SK-N-SH (cell line): ENCODE results near the gene GABRR1. TPM values are rescaled to one million over a fixed set of nuclear protein-coding genes. Genes with fewer than 3 reads are reported as not detected.

Experiments used
- CTCF ChIA-PET: fragments of 300-600, 350-600 bp; formaldehyde crosslinking; extraction: SDS; loops from one replicate; lab custom pipeline; 2021; lab: Yijun Ruan, JAX
- POLR2A ChIA-PET: fragments of 350-600 bp; sonication (Branson Sonifier 250); formaldehyde crosslinking; extraction: SDS; loops from one replicate; lab custom pipeline; 2020; ENCODE audit warnings: antibody characterized with exemption, inconsistent platforms; lab: Yijun Ruan, JAX
- DNase-seq: peaks from one replicate; pipeline ENCODE4 v3.0.0; 2012
- H2AFZ ChIP-seq: fragments of 200-600 bp; sonication (generic); 2 replicates; pipeline ENCODE4 v1.8.1; 2016; ENCODE audit warnings: antibody characterized with exemption, mild to moderate bottlenecking, low read depth
- H3F3A ChIP-seq: fragments of 200-600 bp; sonication (generic); replicated peaks from 2 replicates; pipeline ENCODE3; 2016; ENCODE audit warnings: antibody characterized with exemption, mild to moderate bottlenecking; ENCODE audit not compliant: insufficient read depth
- H3K27ac ChIP-seq, 2 experiments: fragments of 200-500 bp in 1 of 2; fragments of 200-600 bp in 1 of 2; sonication (Bioruptor generic) in 1 of 2; sonication (generic), shearing (Covaris generic) in 1 of 2; 2 replicates each; pipeline versions ENCODE4 v1.5.1 to v1.6.1; 2014 to 2016; ENCODE audit warnings: low read depth in 2 of 2, inconsistent platforms in 1 of 2, low read length in 1 of 2, mild to moderate bottlenecking in 1 of 2, mixed read lengths in 1 of 2
- H3K27me3 ChIP-seq: fragments of 200-600 bp; sonication (generic), shearing (Covaris generic); 2 replicates; pipeline ENCODE4 v1.6.1; 2016; ENCODE audit warnings: mixed run types; ENCODE audit not compliant: insufficient read depth
- H3K36me3 ChIP-seq, 2 experiments: fragments of 200-500 bp in 1 of 2; fragments of 200-600 bp in 1 of 2; sonication (Bioruptor generic) in 1 of 2; sonication (generic) in 1 of 2; replicated peaks in 1 of 2; 2 replicates each; pipeline versions ENCODE3 to v1.5.1; 2014 to 2016; ENCODE audit warnings: low read length in 1 of 2, mild to moderate bottlenecking in 1 of 2; ENCODE audit not compliant: insufficient read depth in 2 of 2, control insufficient read depth in 1 of 2
- H3K4me1 ChIP-seq, 2 experiments: fragments of 200-500 bp in 1 of 2; fragments of 200-600 bp in 1 of 2; sonication (Bioruptor generic) in 1 of 2; sonication (generic), shearing (Covaris generic) in 1 of 2; 2 replicates each; pipeline versions ENCODE4 v1.5.1 to v1.6.1; 2014 to 2016; ENCODE audit warnings: low read depth in 1 of 2, low read length in 1 of 2, mixed run types in 1 of 2; ENCODE audit not compliant: insufficient read depth in 2 of 2, control insufficient read depth in 1 of 2
- H3K4me2 ChIP-seq: fragments of 200-600 bp; sonication (generic), shearing (Covaris generic); 2 replicates; pipeline ENCODE4 v1.6.1; 2017; ENCODE audit warnings: mixed run types
- H3K4me3 ChIP-seq, 2 experiments: fragments of 200-500 bp in 1 of 2; fragments of 200-600 bp in 1 of 2; sonication (Bioruptor generic) in 1 of 2; sonication (generic), shearing (Covaris generic) in 1 of 2; 2 replicates each; pipeline versions ENCODE4 v1.5.1 to v1.8.1; 2014 to 2016; ENCODE audit warnings: low read depth in 2 of 2, inconsistent platforms in 1 of 2, low read length in 1 of 2, mild to moderate bottlenecking in 1 of 2, mixed read lengths in 1 of 2, moderate library complexity in 1 of 2
- H3K79me2 ChIP-seq: fragments of 200-600 bp; sonication (generic); 2 replicates; pipeline ENCODE4 v1.8.1; 2017; ENCODE audit warnings: mild to moderate bottlenecking; ENCODE audit not compliant: insufficient read depth
- H3K9ac ChIP-seq: fragments of 200-600 bp; sonication (generic); 2 replicates; pipeline ENCODE4 v1.6.1; 2017; ENCODE audit warnings: mixed run types
- H3K9me2 ChIP-seq: fragments of 200-600 bp; sonication (generic); 2 replicates; pipeline ENCODE4 v1.6.1; 2017; ENCODE audit warnings: mixed run types
- H3K9me3 ChIP-seq: fragments of 200-600 bp; sonication (generic); 2 replicates; pipeline ENCODE4 v1.6.1; 2017; ENCODE audit warnings: mixed run types, mild to moderate bottlenecking, moderate library complexity
- H4K20me1 ChIP-seq: fragments of 200-600 bp; sonication (generic); 2 replicates; pipeline ENCODE4 v1.6.1; 2017; ENCODE audit warnings: mild to moderate bottlenecking, mixed run types; ENCODE audit not compliant: insufficient read depth
- GABPA ChIP-seq: IDR thresholded peaks from 2 replicates; pipeline ENCODE4 v1.4.0; 2012; ENCODE audit warnings: low read depth, mild to moderate bottlenecking
- MAX ChIP-seq: IDR thresholded peaks from 2 replicates; pipeline ENCODE4 v1.4.0; 2012; ENCODE audit warnings: low read depth
- MEF2A ChIP-seq: IDR thresholded peaks from 2 replicates; pipeline ENCODE4 v1.4.0; 2012; ENCODE audit warnings: low read depth, borderline replicate concordance
- MXI1 ChIP-seq: IDR thresholded peaks from 2 replicates; pipeline ENCODE4 v1.6.1; 2012; ENCODE audit warnings: mild to moderate bottlenecking, low read depth, low read length, improper control_type of control experiment
- NFIC ChIP-seq: IDR thresholded peaks from 2 replicates; pipeline ENCODE4 v1.4.0; 2012; ENCODE audit warnings: borderline replicate concordance
- NRF1 ChIP-seq: IDR thresholded peaks from 2 replicates; pipeline ENCODE4 v1.6.1; 2012; ENCODE audit warnings: low read depth, mild to moderate bottlenecking, low read length
- POLR2AphosphoS5 ChIP-seq: IDR thresholded peaks from 2 replicates; pipeline ENCODE4 v1.6.1; 2012; ENCODE audit warnings: low read depth, low read length
- RCOR1 ChIP-seq: fragments of 150-350 bp; IDR thresholded peaks from 2 replicates; pipeline ENCODE4 v1.6.1; 2017; ENCODE audit warnings: antibody characterized with exemption, low read length
- REST ChIP-seq: IDR thresholded peaks from 2 replicates; pipeline ENCODE4 v1.6.1; 2012; ENCODE audit warnings: mild to moderate bottlenecking, low read depth, low read length, moderate library complexity
- RFX5 ChIP-seq: IDR thresholded peaks from 2 replicates; pipeline ENCODE4 v1.6.1; 2012; ENCODE audit warnings: mild to moderate bottlenecking, improper control_type of control experiment, low read length
- RXRA ChIP-seq: IDR thresholded peaks from 2 replicates; pipeline ENCODE4 v1.4.0; 2012; ENCODE audit warnings: low read depth, mild to moderate bottlenecking, borderline replicate concordance
- TAF1 ChIP-seq: IDR thresholded peaks from 2 replicates; pipeline ENCODE4 v1.6.1; 2012; ENCODE audit warnings: low read depth, mild to moderate bottlenecking, low read length, moderate library complexity, borderline replicate concordance
- TEAD4 ChIP-seq: IDR thresholded peaks from 2 replicates; pipeline ENCODE4 v1.4.0; 2012; ENCODE audit warnings: mild to moderate bottlenecking, borderline replicate concordance; ENCODE audit not compliant: insufficient read depth
- WGBS: methylation state at CpG from one replicate; pipeline ENCODE4 v1.1.6; 2017; ENCODE audit warnings: low lambda C conversion rate; 5-methylcytosine and 5-hydroxymethylcytosine counted together
- polyA plus RNA-seq, 3 experiments: library from polyadenylated mRNA; depleted of rRNA; stranded (reverse); fragments of >200 nt; gene quantifications; 2 replicates each; pipeline ENCODE4 v1.2.3, GENCODE V29; 2012
- TF ChIP-seq, protein P1 (sequence below): fragments of 150-350 bp; IDR thresholded peaks from 2 replicates; pipeline ENCODE4 v1.6.1; 2016; ENCODE audit warnings: mild to moderate bottlenecking, low read depth, low read length
- TF ChIP-seq, protein P2 (sequence below): fragments of 200-600 bp; sonication (generic); IDR thresholded peaks from 2 replicates; pipeline ENCODE4 v1.6.1; 2017; ENCODE audit warnings: antibody characterized with exemption, mild to moderate bottlenecking, moderate library complexity
- TF ChIP-seq, protein P3 (sequence below): IDR thresholded peaks from 2 replicates; pipeline ENCODE4 v1.4.0; 2012; ENCODE audit warnings: low read depth, borderline replicate concordance

The GABRR1 gene
- polyA plus RNA-seq, 1 of the 3 experiments (the other 2 are of a cell fraction): not detected

DNA sequence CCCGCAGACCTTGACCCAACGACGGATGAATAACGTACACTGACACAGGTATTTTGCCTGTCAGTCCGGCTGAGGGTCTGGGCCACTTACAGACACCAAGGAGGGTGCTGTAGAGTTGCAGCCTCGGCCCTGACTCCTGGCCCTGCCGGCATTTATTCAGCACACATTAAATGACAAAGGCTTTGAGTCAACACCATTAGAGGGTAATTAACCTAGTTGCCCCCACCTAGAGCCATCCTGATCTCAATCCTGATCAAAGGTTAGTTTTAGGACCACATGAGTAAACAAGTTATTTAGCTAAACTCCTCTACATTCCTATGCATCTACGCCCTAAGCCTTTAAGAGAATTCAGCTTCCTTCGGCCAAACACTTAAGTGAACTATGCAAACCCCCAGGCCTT, 83.2 kb downstream of the GABRR1 start:
- no peaks in the 10 kb centered on the region for H3K36me3 ChIP-seq
- CTCF ChIA-PET: interaction anchor here (0.6 to 2.0 kb wide), 5 partner anchors 11 to 238 kb away, joined by 3 to 6 read pairs (median 4); no protein-coding TSS in a partner anchor
- no peaks in the 10 kb centered on the region for H3K79me2 ChIP-seq
- H3K27me3 ChIP-seq: no peaks in the 10 kb centered on the region
- no peak overlapping the region for H3K4me2 ChIP-seq
- no peak overlapping the region for H3K4me3 ChIP-seq
- POLR2A ChIA-PET: no interaction called here
- no peak overlapping the region for H3K27ac ChIP-seq
- H3K9me2 ChIP-seq: no peaks in the 10 kb centered on the region
- H3K9me3 ChIP-seq: no peaks in the 10 kb centered on the region
- TF ChIP-seq NRF1 (no peak), RCOR1 (no peak), MAX (no peak), POLR2AphosphoS5 (no peak), RFX5 (no peak), GABPA (no peak), MEF2A (no peak), MXI1 (no peak), RXRA (no peak), REST (no peak), TEAD4 (no peak), TAF1 (no peak), NFIC (no peak)
- TF ChIP-seq, protein P1, sequence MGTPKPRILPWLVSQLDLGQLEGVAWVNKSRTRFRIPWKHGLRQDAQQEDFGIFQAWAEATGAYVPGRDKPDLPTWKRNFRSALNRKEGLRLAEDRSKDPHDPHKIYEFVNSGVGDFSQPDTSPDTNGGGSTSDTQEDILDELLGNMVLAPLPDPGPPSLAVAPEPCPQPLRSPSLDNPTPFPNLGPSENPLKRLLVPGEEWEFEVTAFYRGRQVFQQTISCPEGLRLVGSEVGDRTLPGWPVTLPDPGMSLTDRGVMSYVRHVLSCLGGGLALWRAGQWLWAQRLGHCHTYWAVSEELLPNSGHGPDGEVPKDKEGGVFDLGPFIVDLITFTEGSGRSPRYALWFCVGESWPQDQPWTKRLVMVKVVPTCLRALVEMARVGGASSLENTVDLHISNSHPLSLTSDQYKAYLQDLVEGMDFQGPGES: no peak
- TF ChIP-seq, protein P2, sequence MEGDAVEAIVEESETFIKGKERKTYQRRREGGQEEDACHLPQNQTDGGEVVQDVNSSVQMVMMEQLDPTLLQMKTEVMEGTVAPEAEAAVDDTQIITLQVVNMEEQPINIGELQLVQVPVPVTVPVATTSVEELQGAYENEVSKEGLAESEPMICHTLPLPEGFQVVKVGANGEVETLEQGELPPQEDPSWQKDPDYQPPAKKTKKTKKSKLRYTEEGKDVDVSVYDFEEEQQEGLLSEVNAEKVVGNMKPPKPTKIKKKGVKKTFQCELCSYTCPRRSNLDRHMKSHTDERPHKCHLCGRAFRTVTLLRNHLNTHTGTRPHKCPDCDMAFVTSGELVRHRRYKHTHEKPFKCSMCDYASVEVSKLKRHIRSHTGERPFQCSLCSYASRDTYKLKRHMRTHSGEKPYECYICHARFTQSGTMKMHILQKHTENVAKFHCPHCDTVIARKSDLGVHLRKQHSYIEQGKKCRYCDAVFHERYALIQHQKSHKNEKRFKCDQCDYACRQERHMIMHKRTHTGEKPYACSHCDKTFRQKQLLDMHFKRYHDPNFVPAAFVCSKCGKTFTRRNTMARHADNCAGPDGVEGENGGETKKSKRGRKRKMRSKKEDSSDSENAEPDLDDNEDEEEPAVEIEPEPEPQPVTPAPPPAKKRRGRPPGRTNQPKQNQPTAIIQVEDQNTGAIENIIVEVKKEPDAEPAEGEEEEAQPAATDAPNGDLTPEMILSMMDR: no peak
- TF ChIP-seq, protein P3, sequence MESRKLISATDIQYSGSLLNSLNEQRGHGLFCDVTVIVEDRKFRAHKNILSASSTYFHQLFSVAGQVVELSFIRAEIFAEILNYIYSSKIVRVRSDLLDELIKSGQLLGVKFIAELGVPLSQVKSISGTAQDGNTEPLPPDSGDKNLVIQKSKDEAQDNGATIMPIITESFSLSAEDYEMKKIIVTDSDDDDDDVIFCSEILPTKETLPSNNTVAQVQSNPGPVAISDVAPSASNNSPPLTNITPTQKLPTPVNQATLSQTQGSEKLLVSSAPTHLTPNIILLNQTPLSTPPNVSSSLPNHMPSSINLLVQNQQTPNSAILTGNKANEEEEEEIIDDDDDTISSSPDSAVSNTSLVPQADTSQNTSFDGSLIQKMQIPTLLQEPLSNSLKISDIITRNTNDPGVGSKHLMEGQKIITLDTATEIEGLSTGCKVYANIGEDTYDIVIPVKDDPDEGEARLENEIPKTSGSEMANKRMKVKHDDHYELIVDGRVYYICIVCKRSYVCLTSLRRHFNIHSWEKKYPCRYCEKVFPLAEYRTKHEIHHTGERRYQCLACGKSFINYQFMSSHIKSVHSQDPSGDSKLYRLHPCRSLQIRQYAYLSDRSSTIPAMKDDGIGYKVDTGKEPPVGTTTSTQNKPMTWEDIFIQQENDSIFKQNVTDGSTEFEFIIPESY: no peak
- H3K9ac ChIP-seq: no peak overlapping the region
- no peaks in the 10 kb centered on the region for H3F3A ChIP-seq
- H3K4me1 ChIP-seq: no peaks in the 10 kb centered on the region
- 87% methylated on average over 8 of the region's 9 CpGs for WGBS
- DNase-seq: no peak
- no peaks in the 10 kb centered on the region for H4K20me1 ChIP-seq
- no peak overlapping the region for H2AFZ ChIP-seq
